A673 (cell line): ENCODE results near the gene CDK2. TPM values are rescaled to one million over a fixed set of nuclear protein-coding genes. Genes with fewer than 3 reads are reported as not detected.
A peak's percentile ranks its signal among the peaks of the same experiment; 100 is the strongest.

ENCODE experiments used
- BruUV-seq: library from RNA; stranded (reverse); fragments of 400-500 nt; replicated peaks from 2 replicates; lab custom pipeline; 2021; lab: Mats Ljungman, UMichigan
- CTCF ChIA-PET: fragments of 300-600 bp; sonication (Branson Sonifier 250); formaldehyde crosslinking; loops from one replicate; lab custom pipeline; 2022; ENCODE audit warnings: antibody characterized with exemption; lab: Charles Lee
- POLR2A ChIA-PET: fragments of 300-600 bp; sonication (Branson Sonifier 250); formaldehyde crosslinking; loops from one replicate; lab custom pipeline; 2022; ENCODE audit warnings: antibody characterized with exemption; ENCODE audit not compliant: low non-redundant PET; lab: Charles Lee
- DNase-seq: peaks from one replicate; pipeline ENCODE4 v3.0.0-alpha.2; 2015; ENCODE audit warnings: low spot score
- H3K27ac ChIP-seq: fragments of 200-600 bp; sonication (generic); 2 replicates; pipeline ENCODE4 v1.5.1; 2016; ENCODE audit warnings: mixed run types, low read depth, mild to moderate bottlenecking, mixed read lengths, antibody characterized with exemption, low read length; ENCODE audit not compliant: poor library complexity, severe bottlenecking
- H3K27me3 ChIP-seq: fragments of 200-600 bp; sonication (generic); replicated peaks from 2 replicates; pipeline ENCODE4 v1.6.1; 2017; ENCODE audit warnings: mixed run types, low read depth, mild to moderate bottlenecking, mixed read lengths, antibody characterized with exemption, low read length; ENCODE audit not compliant: insufficient read depth, poor library complexity
- H3K36me3 ChIP-seq: fragments of 200-600 bp; sonication (generic); 2 replicates; pipeline ENCODE4 v1.6.1; 2016; ENCODE audit warnings: mixed run types, mild to moderate bottlenecking, mixed read lengths, antibody characterized with exemption, low read length; ENCODE audit not compliant: insufficient read depth, poor library complexity, severe bottlenecking
- H3K4me1 ChIP-seq: fragments of 200-600 bp; sonication (generic); 2 replicates; pipeline ENCODE4 v1.6.1; 2017; ENCODE audit warnings: mixed run types, mild to moderate bottlenecking, mixed read lengths, antibody characterized with exemption, low read length; ENCODE audit not compliant: insufficient read depth, poor library complexity, severe bottlenecking
- H3K4me3 ChIP-seq: fragments of 200-600 bp; sonication (generic); 2 replicates; pipeline ENCODE4 v1.5.1; 2016; ENCODE audit warnings: low read depth, mixed run types, mild to moderate bottlenecking, mixed read lengths, low read length; ENCODE audit not compliant: poor library complexity, severe bottlenecking
- H3K9me3 ChIP-seq: fragments of 200-600 bp; sonication (generic); 2 replicates; pipeline ENCODE4 v1.6.1; 2016; ENCODE audit warnings: mixed run types, low read depth, mild to moderate bottlenecking, mixed read lengths, antibody characterized with exemption, low read length; ENCODE audit not compliant: poor library complexity, severe bottlenecking
- CTCF ChIP-seq: fragments of 300-800, 200-600 bp; sonication (generic); conservative IDR thresholded peaks from 2 replicates; pipeline ENCODE4 v1.5.1; 2017; ENCODE audit warnings: low read depth, mild to moderate bottlenecking, antibody characterized with exemption, low read length, moderate library complexity, mixed read lengths
- EZH2 ChIP-seq: fragments of 200-600 bp; sonication (generic); IDR thresholded peaks from 2 replicates; pipeline ENCODE4 v1.6.1; 2017; ENCODE audit warnings: borderline replicate concordance, low read depth, mild to moderate bottlenecking, mixed read lengths, antibody characterized with exemption, low read length; ENCODE audit not compliant: poor library complexity, severe bottlenecking
- intact Hi-C: fragments of 100-400 bp; cut with micrococcal nuclease; formaldehyde crosslinking; loops from one replicate; pipeline ENCODE4 v1.10.0; 2022; ENCODE audit not compliant: unreplicated experiment
- total RNA-seq: library from RNA; stranded (reverse); gene quantifications from 2 replicates; pipeline ENCODE4 v1.2.3, GENCODE V29; 2021

CDK2 gene
- total RNA-seq, 1 experiment from 2014 or later: 103 TPM

- CTCF ChIA-PET: interaction anchor here (0.5 to 0.6 kb wide), 3 partner anchors 16 to 1515 kb away, joined by 3 to 5 read pairs (median 3); no protein-coding TSS in a partner anchor
- no peak overlapping the region for H3K4me3 ChIP-seq
- H3K27ac ChIP-seq: no peak overlapping the region
- H3K4me1 ChIP-seq: peaks cover 38% of the 10 kb centered on the region
- DNase-seq: no peak
- POLR2A ChIA-PET: no interaction called here
- intact Hi-C loops: no loop called here
- H3K27me3 ChIP-seq: no peaks in the 10 kb centered on the region
- TF ChIP-seq EZH2: no peak
- H3K9me3 ChIP-seq: no peaks in the 10 kb centered on the region
- H3K36me3 ChIP-seq: no peaks in the 10 kb centered on the region
- no TSS peak for BruUV-seq
These were observed 33.3 kb upstream of the CDK2 start for GRCh38 chr12:55933169-55933798.

DNA sequence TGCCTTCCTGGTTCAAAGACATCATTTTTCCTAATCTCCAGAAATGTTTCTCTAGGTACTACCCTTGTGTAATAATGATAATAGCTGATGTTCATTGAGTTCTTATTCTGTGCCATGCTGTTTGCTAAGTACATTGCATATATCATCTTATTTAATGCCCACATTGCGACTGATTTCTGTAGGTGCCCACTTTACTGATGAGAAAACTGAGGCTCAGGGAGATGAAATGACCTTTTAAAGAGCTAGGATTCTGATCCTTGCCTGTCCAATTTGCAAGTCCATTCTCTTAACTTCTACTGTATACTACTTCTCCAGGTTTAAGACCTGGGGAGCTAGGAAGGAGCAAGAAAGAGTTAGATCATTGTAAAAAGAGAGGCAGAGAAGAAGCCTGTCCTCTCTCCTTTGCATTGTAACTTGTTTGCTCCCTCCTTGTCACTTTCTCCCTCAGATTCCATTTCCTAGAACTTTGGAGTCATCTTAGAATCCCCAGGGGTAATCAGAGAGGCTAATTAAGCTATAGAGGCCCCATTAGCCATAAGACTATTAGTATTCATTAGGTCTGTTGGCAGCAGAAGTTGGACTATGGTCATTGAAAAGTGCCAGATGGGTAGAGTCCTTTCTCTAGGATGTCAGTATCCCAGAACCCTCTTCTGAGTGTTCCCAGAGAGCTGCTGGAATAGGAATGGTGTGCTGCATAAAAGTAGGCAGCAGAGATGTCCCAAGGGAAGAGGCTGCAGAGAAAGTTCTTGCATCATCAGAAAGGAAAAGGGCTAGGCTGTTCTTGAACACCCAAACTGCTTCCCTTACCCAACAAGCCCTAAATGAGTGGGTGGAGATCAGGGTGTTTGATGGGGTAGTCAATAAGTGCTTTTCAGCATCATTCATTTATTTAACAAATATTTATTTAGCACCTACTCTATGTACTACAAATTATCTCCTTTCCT is 32.6 kb upstream of the CDK2 start:
- peak; percentile 50 for DNase-seq
- H3K36me3 ChIP-seq: no peaks in the 10 kb centered on the region
- H3K27ac ChIP-seq: no peak overlapping the region
- TF ChIP-seq CTCF (no peak), EZH2 (no peak)
- H3K9me3 ChIP-seq: no peaks in the 10 kb centered on the region
- no peaks in the 10 kb centered on the region for H3K27me3 ChIP-seq
- intact Hi-C loops: no loop called here
- POLR2A ChIA-PET: no interaction called here
- peaks cover 32% of the 10 kb centered on the region for H3K4me1 ChIP-seq
- CTCF ChIA-PET: no interaction called here
- H3K4me3 ChIP-seq: no peak overlapping the region
- BruUV-seq: no TSS peak

DNA sequence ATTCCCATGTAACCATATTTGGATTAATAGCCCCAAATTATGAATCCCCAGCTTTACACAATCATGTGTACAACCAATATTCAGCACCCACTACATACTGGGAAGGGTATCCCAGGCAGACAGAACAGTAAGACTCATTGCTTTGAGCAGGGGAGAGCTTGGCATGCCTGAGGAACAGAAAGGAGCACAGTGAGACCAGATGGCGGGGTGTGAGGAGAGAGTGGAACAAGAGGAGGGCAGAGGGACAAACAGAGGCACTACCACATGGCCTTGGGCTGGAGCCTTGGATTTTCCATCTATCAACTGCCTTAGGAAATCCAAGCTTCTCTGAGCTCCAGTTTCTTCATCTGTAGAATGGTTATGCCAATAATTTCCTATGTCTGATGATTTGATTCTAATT is 31.9 kb upstream of the CDK2 start:
- Histone ChIP-seq H3K27ac (no peak overlapping the region), H3K27me3 (no peaks in the 10 kb centered on the region), H3K4me1 (peaks cover 26% of the 10 kb centered on the region), H3K4me3 (no peak overlapping the region), H3K36me3 (no peaks in the 10 kb centered on the region), H3K9me3 (no peaks in the 10 kb centered on the region)
- no TSS peak for BruUV-seq
- no peak for DNase-seq
- CTCF ChIA-PET: no interaction called here
- POLR2A ChIA-PET: no interaction called here
- no peak for TF ChIP-seq CTCF
- TF ChIP-seq EZH2: no peak
- intact Hi-C loops: no loop called here
